Ureter (tissue), 1 donor: ENCODE measurements around the gene CETP. TPM values are rescaled to one million over a fixed set of nuclear protein-coding genes. Genes with fewer than 3 reads are reported as not detected.
"Not testable (repeated sequence)": the region's sequence is repeated elsewhere in the genome, so short reads cannot be mapped to it uniquely, and the experiment has no call there.

Experiments used
- DNase-seq: peaks from one replicate; pipeline ENCODE4 v3.0.0-alpha.2; 2020; ENCODE audit warnings: low spot score
- total RNA-seq: library from RNA; stranded (reverse); gene quantifications from one replicate; pipeline ENCODE4 v1.2.4, GENCODE V29; 2023
- donor health status: DM: yes; HTN: yes; CAD: no.

The CETP gene
- total RNA-seq, 1 donor from 2014 or later: 0.42 TPM

DNA sequence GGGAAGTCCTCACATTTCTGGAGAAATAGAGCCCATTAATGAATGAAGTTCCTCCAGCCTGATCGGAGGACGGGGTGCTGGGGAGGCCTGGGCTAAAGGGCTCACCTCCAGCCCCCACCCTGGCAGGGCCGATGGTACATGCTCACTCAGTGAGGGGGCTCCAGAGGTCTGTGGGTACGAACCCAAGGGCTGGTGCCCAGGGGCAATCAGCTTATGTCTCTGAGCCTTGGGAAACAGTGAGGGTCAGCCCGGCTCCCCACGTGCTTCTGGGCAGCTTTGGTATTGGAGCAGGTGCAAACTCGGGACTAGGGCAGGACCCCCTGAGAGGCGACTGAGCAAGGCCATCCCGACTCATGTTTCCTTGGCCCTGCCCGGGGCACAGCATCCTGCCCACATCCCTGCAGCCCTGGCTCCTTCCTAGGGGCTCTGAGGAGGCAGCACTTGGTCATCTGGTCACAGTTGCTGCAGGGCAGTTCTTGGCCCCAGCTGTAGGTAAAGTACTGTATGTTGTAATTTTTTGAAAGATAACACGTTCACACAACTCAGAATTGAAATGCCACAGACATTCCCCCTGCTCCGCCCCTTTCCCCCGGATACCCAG is 969 bp upstream of the CETP start:
- DNase-seq: no peak

DNA sequence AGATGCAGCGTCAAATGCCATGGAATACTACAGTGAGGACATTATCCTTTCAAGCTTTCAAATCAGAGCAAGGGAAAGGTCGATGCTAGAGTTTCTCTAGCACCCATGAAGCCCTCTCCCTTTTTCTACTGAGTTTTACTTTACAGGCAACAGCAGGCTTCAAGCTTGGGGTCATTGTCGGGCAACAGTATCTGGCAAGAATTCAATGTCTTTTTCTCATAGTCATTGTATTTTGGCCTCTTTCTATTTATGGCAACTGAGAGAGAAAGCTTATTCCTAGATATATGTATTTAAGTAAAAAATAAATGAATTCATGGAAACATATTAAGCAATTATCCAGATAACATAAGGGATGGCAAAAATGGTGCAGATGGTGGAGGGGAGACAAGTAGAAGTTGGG is 364 bp upstream of the CETP start:
- no peak for DNase-seq

DNA sequence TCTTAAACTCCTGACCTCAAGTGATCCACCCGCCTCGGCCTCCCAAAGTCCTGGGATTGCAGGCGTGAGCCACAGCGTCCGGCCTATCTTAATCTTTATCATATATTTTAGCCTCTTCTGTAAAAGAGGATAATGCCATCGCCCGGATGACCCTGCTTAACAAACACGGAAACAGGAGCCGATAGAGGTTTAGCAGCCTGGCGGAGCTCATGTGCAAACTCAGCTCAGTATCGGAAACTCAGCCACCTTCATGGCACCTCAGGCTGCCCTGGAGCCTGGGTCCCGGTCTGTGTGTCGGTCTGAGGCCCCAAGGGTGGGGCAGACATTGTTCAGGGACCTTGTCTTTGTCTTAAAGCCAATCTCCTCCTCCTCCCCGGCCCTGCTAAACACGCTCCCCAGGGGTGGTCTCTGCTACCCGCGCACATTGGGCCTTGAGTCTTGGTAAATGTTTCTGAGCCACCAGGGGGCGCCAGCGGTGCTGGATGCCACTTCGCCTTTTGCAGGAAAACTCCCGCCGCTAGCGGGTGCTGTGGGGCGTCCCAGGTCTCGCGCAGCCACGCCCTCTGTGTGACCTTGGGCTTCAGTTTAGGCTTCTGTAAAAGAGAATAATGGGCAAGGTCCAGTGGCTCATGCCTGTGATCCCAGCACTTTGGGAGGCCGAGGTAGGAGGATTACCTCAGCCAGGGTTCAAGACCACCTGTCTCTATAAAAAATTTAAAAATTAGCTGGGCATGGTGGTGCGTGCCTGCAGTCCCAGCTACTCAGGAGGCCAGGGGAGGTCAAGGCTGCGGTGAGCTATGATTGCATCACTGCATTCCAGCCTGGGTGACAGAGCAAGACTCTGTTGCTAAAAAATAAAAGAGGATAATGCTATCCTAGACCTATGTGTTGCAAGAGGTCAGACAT is 2.7 kb downstream of the CETP start:
- peak; percentile 80 for DNase-seq

DNA sequence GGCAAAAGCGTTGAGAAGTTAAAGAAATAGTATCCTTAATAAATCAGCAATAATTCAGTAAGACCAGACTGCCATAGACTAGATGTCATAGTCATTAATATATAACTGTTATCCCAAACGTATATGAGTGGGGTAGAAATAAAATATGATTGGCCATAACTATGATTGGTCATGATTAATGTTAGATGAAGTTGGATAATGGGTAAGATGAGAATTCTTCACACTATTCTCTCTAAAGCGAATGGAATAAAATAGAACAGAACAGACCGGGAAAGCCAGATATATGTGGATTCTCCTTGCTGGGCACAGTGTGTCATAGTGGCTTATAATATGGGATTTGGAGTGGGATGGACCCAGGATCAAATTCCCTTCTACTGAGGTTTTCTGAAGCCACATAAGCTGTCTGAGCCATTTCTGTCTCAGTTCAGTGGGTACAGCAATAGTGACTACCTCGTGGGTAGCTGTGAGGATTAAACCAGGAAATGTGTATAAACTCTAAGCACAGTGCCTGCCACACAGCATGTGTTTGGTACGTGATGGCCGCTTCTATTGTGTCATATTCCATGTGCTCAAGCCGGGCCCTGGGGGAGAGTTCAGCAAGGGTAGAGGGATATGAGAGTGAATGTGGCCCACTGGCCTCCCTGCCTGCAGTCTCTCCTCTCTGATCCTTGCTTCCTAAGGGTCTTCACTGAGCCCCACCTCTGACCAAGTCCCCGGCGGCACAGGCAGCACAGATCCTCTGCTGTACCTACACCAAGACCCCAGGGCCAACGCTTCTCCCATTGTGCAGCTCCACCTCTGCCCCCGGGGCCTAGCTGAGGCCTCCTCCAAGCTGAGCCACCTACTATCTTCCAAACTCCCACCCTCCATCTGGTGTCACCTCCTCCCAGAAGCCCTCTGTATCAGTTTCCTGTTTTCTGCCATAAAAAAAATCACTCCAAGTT is 3.7 kb downstream of the CETP start:
- no peak for DNase-seq

DNA sequence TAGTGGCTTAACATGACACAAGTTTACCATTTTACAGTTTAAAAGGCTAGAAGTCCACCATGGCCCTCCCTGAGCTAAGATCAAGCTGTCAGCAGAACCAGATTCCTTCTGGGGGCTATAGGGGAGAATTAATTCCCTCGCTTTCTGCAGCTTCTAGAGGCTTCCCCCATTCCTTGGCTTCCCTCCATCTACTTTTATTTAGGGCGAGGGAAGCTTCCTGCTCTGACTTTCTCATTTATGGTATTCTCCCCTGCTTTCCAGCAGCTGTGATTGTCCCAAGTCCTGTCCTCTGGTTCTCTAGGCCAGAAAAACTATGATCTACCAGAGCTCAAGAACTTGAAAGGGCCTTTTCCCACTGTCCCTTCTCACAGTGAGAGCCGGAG is 4.3 kb downstream of the CETP start:
- DNase-seq: no peak

DNA sequence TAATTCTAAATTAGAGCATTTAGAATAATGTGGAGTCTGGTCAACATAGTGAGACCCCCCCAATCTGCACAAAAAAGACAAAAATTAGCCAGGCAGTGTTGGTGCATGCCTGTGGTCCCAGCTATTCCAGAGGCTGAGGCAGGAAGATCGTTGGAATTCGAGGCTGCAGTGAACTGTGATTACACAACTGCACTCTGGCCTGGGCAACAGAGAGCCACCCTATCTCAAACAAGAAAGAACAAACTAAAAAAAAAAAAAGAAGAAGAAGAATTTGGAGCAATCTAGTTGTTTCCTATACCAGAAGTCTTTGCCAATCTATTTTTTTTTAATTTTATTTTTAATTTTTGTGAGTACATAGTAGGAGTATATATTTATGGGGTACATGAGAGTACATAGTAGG is 6.0 kb downstream of the CETP start:
- no peak for DNase-seq

DNA sequence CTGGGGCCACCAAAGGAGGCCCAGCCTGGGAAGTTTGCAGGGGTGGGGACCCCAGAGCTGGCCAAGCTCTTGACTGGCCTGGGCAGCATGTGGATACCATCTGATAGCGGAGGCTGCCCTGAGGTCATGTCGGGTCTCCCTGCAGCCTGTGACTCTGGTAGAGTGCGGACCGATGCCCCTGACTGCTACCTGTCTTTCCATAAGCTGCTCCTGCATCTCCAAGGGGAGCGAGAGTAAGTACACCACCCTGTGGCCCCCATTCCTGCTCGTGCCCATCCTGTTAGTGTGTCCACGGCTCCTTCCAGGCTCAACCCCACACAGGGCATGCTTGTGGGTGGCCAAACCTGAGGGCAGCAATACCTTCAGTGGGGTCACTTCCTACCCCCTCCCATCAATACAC is 8.0 kb downstream of the CETP start:
- no peak for DNase-seq

DNA sequence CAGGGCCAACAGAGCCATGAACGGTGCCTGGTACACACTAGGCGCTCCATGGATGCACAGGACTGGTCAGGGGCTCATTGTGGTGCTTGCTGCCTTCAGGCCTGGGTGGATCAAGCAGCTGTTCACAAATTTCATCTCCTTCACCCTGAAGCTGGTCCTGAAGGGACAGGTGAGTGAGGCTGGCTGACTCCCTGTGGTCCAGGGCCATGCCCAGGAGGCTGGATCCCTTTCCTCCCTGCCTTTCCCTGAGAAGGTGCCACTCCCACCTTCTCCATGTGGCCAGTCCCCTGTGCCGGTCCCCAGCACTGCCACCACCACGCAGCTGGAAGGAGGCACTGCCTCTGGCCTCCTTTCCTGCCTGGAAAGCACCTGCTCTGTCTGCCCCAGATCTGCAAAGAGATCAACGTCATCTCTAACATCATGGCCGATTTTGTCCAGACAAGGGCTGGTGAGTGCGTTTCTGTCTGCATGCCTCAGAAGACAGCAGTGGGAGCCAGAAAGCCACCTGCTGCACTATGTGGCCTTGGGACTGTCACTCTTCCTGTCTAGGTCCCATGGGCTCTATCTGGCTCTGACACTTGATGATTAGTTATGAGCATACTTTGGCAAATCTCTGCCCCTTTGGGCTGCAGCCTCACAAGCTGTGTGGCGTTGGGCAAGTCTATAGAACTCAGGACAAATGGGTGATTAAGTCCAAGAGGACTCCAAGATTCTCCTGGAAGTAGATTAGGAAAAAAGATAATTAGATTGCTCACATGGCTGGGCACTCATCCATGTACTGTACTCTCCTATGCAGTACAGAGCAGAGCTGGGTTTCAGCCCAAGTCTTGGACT is 9.4 kb downstream of the CETP start:
- DNase-seq: no peak

DNA sequence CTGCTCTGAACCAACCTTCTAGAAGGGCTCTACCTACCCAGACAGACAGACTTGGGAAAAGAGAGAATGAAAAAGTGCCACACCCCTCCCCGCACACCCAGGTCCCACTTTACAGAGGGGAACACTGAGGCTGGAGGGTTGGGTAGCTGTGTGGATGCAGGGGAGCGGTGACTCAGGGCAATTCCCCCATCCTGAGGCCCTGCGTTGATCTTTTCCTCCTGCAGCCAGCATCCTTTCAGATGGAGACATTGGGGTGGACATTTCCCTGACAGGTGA is 10.0 kb downstream of the CETP start:
- DNase-seq: no peak

DNA sequence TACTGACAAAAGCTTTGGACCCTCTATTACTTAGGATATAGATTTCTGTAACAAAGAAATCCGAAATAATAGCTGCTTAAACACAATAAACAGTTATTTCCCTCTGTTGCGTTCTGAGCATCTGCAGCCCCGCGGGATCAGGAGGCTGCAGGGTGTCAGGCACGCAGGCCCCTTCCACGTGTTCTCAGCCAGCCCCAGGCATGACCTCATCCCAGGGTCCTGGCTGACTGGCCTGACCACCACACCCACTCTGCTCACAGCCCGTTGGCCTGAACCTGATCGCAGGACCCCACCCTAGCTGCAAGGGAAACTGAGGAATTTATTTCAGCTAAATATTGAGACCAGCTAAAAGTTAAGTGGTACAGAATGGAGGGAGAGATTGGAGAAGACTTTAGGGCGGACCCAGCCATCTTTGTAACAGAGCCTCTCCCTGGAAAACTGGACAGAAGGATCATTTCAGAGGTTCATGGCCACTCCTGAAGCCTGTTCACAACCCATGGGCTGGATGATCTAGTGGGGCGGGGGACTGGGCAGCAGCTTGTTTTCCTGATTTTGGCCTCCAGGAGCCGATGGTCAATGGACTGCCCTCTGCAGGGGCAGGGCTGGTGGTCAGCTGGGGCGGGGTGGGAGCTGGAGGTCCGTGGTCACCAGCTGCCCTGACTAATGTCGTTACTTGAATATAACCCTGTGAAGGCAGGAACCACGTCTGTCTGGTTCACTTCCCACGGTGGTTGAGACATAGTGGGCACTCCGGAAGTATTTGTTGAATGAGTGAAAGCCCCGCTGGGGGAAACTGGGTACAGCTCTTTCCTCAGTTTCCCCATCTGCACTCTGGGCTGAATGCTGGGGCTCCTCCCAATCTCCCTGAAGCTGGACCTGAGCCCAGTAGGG is 10.9 kb downstream of the CETP start:
- no peak for DNase-seq

DNA sequence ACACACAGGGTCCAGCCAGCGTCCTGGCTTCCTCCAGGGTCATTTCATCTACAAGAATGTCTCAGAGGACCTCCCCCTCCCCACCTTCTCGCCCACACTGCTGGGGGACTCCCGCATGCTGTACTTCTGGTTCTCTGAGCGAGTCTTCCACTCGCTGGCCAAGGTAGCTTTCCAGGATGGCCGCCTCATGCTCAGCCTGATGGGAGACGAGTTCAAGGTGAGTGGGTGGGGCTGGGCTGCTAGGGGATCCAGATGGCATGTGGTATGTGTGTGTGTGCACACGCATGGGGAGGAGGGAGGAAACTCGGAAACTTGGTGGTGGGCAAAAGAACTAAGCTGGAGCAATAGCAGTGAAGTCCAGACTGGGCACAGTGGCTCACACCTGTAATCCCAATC is 11.5 kb downstream of the CETP start:
- no peak for DNase-seq

DNA sequence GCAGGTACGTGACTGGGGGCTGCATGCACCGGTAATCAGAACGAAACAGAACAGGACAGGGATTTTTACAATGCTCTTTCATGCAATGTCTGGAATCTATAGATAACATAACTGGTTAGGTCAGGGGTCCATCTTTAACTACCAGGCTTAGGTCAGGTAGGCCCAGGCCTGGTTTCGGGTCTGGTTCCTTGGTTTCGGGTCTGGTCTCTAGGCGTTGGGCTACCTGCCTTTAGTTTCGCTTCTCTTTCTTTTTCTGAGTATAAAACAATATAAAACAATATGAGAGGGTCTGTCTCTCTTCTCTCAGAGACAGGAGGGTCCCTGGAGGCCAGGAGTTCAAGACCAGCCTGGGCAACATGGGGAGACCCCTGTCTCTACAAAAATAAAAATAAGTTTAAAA is 12.1 kb downstream of the CETP start:
- DNase-seq: not testable (repeated sequence)

DNA sequence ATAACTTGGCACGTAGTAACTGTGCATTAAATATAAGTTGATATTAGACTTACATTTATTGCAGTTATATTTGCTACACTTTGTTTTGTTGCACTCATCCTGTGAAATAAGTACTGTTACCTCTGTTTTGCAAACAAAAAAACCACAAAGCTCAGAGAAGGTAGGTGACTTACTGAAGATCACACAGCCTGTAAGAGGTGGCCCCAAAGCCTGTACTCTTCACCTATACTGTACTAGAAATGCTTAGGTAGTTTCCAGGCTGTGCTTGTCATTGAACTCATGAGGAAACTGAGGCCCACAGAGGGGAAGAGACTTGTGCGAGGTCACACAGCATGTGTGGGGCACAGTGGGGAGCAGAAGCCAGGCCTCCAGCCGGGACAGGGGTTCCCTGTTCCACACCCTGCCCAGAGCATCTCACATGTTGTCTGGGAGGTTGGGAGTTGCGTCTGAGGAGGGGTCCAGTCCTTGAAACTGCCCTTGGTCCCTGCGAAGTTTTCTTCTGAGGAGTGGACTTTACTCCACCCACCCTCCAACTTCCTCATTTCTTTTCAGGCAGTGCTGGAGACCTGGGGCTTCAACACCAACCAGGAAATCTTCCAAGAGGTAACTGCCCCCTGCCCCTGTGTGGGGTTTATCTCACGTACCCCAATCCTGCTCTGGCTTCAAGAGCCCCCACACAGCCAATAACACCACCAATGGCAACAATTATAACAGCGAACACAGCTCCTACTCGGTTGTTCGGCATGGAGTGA is 13.0 kb downstream of the CETP start:
- DNase-seq: no peak

DNA sequence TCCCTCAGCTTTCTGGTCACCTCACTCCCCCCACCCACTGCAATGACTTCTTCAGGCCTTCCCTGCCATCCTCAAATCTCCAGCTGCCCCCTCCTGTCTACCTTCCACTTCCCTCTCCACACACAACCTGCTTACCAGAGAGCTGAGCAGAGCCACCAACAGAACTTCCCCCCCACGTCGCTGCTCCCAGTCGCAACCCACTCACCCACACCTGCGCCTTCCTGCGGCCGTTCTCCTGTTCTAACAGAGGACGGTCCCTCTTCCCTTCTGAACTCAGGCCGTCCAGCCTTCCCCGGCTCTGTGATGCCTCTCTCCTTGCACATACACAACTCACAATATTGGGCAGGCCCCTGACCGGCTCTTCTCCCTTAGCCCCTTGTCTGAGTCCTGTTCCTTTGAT is 14.0 kb downstream of the CETP start:
- no peak for DNase-seq

DNA sequence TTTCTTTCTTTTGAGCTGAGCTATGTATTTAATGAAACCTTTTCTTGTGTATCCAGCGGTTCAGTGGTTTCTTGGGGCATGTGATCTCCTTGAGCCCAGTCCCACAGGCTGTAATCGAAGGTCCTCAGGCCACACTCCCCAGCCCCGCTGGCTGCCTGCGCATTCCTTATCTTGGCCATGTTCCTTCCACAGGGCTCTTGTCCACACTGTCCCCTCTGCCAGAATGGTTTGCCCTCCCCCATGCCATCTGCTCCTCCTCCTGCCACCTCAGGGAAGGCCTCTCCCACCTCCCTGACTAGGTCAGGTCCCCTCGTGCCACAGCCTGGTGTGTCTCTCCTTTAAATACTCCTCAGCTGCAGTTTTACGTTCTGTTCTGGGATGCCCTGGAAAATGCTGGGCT is 15.5 kb downstream of the CETP start:
- no peak for DNase-seq

DNA sequence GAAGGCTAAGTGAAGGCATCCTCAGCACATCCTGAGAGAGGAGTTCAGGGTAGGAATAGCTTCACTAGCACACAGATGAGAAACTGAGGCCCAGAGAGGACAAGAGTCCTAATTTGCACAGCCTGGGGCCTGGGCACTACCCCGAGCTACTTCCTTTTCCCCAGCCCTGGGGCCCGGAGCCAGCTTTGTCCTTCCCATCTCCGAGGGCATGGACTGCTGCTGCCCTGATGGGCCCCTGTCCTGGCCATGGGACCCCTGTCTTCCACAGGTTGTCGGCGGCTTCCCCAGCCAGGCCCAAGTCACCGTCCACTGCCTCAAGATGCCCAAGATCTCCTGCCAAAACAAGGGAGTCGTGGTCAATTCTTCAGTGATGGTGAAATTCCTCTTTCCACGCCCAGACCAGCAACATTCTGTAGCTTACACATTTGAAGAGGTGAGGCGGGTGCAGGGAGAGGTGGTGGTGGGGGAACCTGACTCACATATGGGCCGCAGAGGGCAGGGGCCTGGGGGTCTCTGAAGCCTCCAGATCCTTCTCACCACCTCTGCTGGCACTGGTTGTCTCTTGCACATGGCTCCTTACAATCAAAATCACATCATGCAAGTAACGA is 16.2 kb downstream of the CETP start:
- DNase-seq: no peak

DNA sequence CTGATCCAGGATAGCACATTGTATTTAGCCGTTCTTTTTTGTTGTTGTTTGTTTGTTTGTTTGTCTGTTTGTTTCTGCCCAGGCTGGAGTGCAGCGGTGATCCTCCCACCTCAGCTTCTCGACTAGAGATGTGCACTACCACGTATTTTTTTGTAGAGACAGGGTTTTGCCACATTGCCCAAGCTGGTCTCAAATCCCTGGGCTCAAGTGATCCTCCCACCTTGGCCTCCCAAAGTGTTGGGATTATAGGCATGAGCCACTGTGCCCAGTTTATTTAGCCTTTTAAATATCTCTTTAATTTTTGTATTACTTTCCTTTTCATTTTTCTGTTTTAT is 18.4 kb downstream of the CETP start:
- no peak for DNase-seq

DNA sequence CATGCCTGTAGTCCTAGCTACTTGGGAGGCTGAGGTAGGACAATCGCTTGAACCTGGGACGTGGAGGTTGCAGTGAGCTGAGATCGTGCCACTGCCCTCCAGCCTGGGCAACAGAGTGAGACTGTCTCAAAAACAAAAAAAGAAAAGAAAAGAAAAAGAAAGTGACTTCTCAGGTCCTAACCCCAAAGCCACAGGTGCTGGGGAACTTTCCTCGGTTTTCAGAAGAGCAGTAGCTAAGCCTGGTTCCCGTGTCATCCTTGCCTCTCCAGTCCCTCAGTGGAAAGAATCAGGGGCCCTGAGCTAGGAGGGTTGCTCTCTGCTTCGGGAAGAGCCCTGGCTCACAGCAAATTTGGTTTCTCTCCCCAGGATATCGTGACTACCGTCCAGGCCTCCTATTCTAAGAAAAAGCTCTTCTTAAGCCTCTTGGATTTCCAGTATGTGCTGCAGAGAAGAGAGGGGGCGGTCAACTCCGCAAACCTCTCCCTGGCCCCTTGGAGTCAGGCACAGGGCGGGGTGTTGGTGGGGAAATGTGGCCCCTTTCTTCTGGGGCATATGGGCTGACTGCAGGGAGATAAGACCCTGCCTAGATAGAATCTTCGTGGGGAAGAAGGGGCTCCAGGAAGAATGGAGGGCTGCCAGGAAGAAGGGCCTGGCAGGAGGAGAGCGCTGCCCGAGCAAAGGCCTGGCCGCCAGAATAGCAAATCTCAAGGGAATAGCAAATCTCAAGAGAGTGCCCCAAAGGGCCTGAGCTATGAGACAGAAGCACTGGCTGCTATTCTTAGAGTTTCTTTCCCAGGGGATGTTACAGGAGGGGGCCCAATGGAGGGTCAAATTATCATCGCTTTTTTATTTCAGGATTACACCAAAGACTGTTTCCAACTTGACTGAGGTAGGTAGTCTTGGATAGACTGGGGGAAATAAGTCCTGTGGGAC is 19.3 kb downstream of the CETP start:
- no peak for DNase-seq
